Lower leg skin (tissue), 3 donors: ENCODE data around the gene DAPK2.

Experiments used
- CTCF ChIP-seq, 3 donors: fragments of 450-650 bp; IDR thresholded peaks; one replicate each; pipeline ENCODE4 v1.5.1; 2016; ENCODE audit warnings: antibody characterized with exemption in 3 of 3, mild to moderate bottlenecking in 3 of 3, moderate library complexity in 2 of 3
- POLR2A ChIP-seq, 2 donors: fragments of 450-650 bp; IDR thresholded peaks; one replicate each; pipeline ENCODE4 v1.6.1; 2016 to 2017; ENCODE audit warnings: antibody characterized with exemption in 2 of 2, mild to moderate bottlenecking in 1 of 2, moderate library complexity in 1 of 2

- TF ChIP-seq CTCF (IDR thresholded peaks at IDR 0.05): no peak
- no peak for TF ChIP-seq POLR2A (IDR thresholded peaks at IDR 0.05)
These were observed 30.0 kb downstream of the DAPK2 start for GRCh38 chr15:64016257-64016656.
